Testis (tissue), 2 donors: ENCODE measurements around the gene PRKN.

ENCODE experiments used
- POLR2A ChIP-seq: fragments of 450-650 bp; IDR thresholded peaks from one replicate; pipeline ENCODE4 v1.6.1; 2017; ENCODE audit warnings: antibody characterized with exemption, mild to moderate bottlenecking, moderate library complexity
- TF ChIP-seq, protein P1 (sequence below), 3 experiments: fragments of 450-650 bp in 2 of 3; fragments of 200-600 bp in 1 of 3; sonication (generic) in 1 of 3; IDR thresholded peaks; one replicate each; pipeline ENCODE4 v1.5.1; 2016 to 2019; ENCODE audit warnings: antibody characterized with exemption in 3 of 3, mild to moderate bottlenecking in 2 of 3, moderate library complexity in 1 of 3

DNA sequence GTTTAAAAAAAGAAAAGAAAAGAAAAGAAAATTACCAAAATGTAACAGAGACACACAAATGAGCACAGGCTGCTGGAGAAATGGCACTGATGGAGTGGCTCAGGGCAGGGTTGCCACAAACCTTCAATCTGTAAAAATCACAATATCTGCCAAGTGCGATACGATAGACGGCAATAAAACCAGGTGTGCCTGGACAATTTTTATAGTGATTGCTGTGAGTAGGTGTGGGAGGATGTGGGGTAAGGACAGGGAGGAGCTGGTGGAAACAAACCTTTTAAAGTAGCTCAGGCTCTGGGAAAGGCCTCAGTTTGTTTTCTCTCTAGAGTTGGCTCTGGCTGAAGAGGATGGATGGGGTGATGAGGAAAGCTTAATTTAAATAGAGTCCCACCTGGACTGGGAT, 861.0 kb downstream of the PRKN start:
- TF ChIP-seq, protein P1, sequence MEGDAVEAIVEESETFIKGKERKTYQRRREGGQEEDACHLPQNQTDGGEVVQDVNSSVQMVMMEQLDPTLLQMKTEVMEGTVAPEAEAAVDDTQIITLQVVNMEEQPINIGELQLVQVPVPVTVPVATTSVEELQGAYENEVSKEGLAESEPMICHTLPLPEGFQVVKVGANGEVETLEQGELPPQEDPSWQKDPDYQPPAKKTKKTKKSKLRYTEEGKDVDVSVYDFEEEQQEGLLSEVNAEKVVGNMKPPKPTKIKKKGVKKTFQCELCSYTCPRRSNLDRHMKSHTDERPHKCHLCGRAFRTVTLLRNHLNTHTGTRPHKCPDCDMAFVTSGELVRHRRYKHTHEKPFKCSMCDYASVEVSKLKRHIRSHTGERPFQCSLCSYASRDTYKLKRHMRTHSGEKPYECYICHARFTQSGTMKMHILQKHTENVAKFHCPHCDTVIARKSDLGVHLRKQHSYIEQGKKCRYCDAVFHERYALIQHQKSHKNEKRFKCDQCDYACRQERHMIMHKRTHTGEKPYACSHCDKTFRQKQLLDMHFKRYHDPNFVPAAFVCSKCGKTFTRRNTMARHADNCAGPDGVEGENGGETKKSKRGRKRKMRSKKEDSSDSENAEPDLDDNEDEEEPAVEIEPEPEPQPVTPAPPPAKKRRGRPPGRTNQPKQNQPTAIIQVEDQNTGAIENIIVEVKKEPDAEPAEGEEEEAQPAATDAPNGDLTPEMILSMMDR (IDR thresholded peaks at IDR 0.05), result no peak
- no peak for TF ChIP-seq POLR2A
